NAMALWA (cell line): Measurements from ENCODE around the gene EAPP.
A peak's percentile ranks its signal among the peaks of the same experiment; 100 is the strongest.
"Not testable (repeated sequence)": the region's sequence is repeated elsewhere in the genome, so short reads cannot be mapped to it uniquely, and the experiment has no call there.

ENCODE experiments used
- DNase-seq: peaks from one replicate; pipeline ENCODE4 v3.0.0-alpha.2; 2015; ENCODE audit warnings: low spot score

The EAPP gene

DNA sequence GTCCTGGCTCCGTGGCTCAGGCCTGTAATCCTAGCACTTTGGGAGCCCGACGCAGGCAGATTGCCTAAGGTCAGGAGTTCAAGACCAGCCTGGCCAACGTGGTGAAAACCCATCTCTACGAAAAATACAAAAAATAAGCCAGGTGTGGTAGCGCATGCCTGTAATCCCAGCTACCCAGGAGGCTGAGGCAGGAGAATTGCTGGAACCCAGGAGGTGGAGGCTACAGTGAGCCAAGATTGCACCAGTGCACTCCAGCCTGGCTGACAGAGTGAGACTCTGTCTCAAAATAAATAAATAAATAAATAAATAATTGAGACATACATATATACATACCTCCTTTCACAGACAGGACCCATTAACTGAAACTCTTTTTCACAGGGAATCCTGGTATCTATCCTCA is 1.4 kb downstream of the EAPP start:
- DNase-seq: not testable (repeated sequence)

GRCh38 chr14:34537677-34538009 is 1.9 kb downstream of the EAPP start:
- DNase-seq: no peak

- DNase-seq: no peak
These were observed 2.4 kb downstream of the EAPP start for GRCh38 chr14:34536951-34537676.

DNA sequence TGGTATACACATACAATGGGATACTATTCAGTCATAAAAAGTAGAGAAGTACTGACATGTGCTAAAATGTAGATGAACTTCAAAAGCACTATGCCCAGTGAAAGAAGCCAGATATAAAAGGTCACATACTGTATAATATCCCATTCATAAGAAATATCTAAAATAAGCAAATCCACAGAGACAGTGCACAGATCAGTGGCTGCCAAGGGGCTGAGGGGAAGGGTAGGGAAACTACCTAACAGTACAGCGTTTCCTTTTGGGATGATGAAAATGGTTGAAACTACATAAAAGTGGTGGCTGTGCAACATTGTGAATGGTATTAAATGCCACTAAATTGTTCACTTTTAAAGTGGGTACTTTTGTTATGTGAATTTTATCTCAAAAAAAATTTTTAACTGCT is 11.9 kb downstream of the EAPP start:
- DNase-seq: no peak

DNA sequence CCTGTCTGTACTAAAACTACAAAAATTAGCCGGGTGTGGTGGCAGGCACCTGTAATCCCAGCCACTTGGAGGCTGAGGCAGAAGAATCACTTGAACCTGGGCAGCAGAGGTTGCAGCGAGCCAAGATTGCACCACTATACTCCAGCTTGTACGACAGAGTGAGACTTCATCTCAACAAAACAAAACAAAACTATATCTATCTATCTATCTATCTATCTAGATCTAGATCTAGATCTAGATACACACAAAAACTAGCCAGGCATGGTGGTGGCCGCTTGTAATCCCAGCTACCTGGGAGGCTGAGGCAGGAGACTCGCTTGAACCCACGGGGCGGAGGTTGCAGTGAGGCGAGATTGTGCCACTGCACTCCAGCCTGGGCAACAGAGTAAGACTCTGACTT is 15.3 kb downstream of the EAPP start:
- not testable (repeated sequence) for DNase-seq

DNA sequence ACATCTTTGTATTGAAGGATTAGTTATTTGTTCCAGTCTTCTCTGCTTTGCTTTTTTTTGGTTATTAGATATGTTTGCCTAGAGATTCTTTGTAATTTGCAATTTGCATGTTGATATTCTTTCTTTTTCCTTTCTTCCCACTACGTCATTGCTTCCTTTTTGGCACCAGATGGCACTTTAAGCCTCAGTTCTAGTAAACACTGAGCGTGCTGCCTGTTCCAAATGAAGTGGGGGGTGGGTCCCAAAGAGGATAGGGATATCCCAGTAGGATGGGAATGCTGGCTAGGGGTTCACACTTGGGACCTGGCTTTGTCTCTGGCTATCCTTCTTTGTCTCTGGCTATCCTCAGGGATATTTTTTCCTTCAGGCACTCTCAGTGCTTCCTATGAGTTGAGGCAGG is 17.0 kb downstream of the EAPP start:
- DNase-seq: no peak

DNA sequence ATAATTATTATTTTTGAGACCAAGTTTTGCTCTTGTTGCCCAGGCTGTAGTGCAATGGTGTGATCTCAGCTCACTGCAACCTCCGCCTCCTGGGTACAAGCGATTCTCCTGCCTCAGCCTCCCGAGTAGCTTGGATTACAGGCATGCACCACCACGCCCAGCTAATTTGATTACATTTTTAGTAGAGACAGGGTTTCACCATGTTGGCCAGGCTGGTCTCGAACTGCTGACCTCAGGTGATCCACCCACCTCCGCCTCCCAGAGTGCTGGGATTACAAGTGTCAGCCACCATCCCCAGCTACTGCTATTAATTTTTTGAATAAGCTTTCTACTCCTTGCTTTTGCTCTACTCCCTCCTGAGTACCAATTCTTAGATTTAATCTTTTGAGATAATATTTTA is 18.4 kb downstream of the EAPP start:
- DNase-seq: not testable (repeated sequence)

DNA sequence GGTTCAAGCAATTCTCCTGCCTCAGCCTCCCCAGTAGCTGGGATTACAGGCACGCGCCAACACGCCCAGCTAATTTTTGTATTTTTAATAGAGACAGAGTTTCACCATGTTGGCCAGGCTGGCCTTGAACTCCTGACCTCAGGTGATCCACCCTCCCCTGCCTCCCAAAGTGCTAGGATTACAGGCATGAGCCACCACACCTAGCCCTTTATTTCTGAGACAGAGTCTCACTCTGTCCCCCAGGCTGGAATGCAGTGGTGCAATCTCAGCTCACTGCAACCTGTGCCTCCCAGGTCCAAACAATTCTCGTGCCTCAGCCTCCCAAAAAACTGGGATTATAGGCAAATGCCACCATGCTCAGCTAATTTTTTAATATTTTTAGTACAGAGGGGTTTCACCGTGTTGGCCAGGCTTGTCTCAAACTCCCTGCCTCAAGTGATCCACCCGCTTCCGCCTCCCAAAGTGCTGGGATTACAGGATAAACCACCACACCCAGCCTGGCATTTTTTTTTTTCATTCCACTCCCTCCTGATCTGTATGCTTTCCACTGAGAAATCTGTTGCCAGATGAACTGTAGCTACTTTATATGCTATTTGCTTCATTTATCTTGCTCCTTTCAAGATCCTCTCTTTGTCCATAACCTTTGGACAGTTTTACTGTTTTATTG is 19.1 kb downstream of the EAPP start:
- not testable (repeated sequence) for DNase-seq

- no peak for DNase-seq
These were observed 31.6 kb downstream of the EAPP start for GRCh38 chr14:34507884-34508283.

DNA sequence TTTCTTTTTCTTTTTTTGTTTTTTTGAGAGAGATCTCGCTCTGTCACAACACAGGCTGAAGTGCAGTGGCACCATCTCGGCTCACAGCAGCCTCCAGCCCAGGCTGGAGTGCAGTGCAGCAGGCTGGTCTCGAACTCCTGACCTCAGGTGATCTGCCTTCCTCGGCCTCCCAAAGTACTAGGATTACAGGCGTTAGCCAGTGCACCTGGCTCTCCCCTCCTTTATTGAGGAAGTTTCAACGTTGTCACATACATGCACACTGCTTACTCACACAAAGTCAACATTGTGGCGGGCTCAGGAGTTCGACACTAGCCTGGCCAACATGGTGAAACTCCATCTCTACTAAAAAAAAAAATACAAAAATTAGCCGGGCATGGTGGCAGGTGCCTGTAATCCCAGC is 32.0 kb downstream of the EAPP start:
- no peak for DNase-seq

DNA sequence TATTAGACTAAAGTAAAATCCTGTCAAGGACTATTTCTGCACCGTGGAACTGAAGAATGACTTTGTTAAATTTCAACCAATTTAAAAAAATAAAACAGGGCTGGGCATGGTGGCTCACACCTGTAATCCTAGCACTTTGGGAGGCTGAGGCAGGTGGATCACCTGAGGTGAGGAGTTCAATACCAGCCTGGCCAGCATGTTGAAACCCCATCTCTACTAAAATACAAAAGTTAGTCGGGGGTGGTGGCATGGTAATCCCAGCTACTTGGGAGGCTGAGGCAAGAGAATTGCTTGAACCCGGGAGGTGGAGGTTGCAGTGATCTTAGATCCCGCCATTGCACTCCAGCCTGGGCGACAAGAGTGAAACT is 34.4 kb downstream of the EAPP start:
- DNase-seq: not testable (repeated sequence)

DNA sequence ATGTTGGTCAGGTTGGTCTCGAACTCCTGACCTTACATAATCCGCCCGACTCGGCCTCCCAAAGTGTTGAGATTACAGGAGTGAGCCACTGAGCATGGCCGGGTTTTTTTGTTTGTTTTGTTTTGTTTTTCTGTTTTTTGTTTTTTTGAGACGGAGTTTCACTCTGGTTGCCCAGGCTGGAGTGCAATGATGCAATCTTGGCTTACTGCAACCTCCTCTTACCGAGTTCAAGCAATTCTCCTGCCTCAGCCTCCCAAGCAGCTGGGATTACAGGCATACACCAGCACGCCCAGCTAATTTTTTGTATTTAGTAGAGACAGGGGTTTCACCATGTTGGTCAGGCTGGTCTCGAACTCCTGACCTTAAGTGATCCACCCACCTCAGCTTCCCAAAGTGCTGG is 35.5 kb downstream of the EAPP start:
- not testable (repeated sequence) for DNase-seq

DNA sequence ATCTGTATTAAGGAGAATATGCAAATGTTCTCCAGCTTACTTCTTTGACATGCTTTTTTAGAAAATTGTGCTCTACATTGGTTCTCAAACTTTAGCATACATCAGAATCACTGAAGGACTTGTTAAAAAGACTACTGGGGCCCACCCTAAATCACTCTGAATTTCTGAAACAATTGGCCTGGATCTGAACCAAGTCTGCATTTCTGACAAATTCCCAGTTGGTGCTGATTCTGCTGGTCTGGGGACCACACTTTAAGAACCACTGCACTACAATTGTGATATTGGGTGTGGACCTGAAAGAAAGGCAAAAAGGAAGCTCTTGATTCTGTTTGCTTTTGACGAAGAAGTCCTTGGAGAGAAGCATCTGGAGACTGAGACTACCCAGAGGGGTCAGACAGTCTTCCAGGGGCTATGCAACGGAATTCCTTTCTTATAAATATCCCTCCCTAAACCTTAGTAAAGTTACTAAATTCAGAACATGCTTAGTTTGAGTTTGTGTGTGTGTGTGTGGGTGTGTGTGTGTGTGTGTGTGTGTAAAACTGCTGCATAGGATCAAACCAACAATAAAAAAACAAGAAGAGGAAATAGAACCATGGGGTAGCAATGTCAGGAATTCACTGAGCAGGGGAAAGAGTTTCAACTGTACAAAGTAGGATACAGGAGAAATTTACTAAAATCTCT is 36.8 kb downstream of the EAPP start:
- DNase-seq: no peak

DNA sequence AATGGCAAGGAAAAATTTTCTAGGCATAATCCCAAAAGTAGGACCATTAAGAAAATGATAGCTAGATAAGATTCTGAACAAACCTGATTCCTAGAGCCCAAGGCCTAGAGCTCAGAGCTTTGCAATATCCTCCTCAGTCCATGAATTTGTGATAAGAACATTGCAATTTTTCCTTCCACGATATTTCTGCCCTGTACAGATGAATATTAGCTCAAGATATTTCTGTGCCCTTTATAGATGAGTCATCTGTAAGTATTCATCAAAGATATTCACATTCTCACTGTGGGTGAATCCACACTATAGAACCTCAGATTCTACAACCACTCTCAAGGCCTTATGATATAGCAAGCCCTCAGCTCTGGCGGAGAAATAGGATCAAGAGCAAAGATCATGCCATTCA is 37.5 kb downstream of the EAPP start:
- DNase-seq: no peak

DNA sequence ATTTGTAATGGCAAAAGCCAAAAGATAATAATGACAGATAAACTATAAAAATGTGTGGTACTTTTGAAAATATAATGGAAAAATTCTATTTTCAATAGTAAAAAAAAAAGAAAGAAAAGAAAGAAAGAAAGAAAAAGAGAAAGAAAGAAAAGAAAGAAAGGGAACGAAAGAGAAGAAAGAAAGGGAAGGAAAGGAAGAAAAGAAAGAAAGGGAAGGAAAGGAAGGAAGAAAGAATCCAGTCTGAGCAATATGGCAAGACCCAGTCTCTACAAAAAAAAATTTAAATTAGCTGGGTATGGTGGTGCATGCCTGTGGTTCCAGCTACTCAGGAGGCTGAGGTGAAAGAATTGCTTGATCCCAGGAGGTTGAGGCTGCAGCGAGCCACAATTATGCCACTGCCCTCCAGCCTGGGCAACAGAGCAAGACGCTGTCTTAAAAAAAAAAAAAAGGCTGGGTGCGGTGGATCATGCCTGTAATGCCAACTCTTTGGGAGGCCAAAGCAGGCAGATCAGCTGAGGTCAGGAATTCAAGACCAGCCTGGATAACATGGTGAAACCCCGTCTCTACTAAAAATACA is 38.4 kb downstream of the EAPP start:
- DNase-seq: no peak

GRCh38 chr14:34498684-34499412 is 40.7 kb downstream of the EAPP start:
- peak; percentile 24 for DNase-seq

GRCh38 chr14:34496679-34497513 is 42.6 kb downstream of the EAPP start:
- DNase-seq: no peak

GRCh38 chr14:34496007-34496678 is 43.4 kb downstream of the EAPP start:
- DNase-seq: no peak

- no peak for DNase-seq
These were observed 50.2 kb downstream of the EAPP start for GRCh38 chr14:34489324-34489723.

GRCh38 chr14:34488528-34488927 is 51.0 kb downstream of the EAPP start:
- no peak for DNase-seq

DNA sequence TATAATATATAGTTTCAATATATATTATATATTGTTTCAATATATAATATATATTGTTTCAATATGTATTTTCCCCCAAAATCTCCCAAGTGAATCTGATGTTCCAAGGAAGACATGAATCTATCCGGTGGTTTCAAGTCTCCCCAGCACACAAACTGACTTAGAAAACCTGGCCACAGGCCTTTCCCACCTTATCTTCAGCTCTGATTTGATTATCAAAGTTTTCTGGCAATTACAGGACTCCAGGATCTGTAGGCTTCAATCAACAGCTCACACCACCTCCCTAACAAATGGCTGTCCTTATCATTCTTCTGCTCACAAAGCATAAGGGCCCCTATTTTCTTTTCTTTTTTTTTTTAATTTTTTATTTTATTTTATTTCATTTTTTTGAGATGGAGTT is 54.8 kb downstream of the EAPP start:
- no peak for DNase-seq
